Fibroblast of skin of right quadriceps (primary cell): Measurements from ENCODE around the gene COL12A1.

Source experiments
- DNase-seq: peaks from one replicate; pipeline ENCODE4 v3.0.0-alpha.2; 2013

The COL12A1 gene

DNA sequence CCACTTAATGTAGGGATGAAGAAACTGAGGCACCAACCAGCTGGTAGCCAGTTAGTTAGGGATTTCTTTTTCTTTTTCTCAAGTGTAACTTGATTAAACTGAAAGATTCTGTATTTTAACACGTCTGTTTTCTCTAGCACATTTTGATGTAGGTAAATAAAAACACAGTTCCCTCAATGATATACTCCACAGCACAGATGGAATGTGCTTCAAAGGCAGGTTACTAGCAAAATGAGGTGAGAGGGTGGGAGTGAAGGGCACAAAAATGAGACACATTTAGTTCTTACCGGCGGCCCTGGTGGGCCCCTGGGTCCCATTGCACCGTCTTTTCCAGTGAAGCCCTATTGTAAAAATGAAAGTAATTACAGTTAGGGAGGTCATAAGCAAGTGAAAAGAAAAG lies 108.9 kb downstream of the COL12A1 start:
- DNase-seq, result no peak

DNA sequence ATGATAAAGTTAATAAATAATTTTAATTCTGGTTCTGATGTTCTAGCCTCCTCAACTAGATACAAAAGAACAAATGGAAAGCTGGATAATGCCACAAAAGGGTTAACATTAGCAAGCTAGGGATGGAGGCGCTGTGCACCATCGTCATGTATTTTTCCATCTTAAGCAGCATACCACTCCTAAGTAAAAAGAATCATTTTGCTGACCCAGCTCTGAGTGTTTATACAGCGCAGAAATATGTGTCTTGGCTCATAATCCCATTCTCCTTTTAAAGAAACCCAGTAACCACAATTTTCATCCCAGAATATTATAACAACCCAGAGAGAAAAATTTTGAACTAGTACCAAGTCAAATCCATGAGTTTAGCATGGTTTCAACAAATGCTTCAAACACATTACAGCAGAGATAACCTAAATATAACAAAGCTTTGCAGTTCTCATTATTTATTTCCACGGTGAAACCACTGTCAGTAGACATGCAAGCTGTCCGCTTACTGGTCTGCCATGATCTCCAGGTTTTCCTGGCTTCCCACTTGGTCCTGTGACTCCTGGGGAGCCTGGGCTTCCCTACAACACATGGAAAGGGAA lies 111.1 kb downstream of the COL12A1 start:
- peak; percentile 90 for DNase-seq

DNA sequence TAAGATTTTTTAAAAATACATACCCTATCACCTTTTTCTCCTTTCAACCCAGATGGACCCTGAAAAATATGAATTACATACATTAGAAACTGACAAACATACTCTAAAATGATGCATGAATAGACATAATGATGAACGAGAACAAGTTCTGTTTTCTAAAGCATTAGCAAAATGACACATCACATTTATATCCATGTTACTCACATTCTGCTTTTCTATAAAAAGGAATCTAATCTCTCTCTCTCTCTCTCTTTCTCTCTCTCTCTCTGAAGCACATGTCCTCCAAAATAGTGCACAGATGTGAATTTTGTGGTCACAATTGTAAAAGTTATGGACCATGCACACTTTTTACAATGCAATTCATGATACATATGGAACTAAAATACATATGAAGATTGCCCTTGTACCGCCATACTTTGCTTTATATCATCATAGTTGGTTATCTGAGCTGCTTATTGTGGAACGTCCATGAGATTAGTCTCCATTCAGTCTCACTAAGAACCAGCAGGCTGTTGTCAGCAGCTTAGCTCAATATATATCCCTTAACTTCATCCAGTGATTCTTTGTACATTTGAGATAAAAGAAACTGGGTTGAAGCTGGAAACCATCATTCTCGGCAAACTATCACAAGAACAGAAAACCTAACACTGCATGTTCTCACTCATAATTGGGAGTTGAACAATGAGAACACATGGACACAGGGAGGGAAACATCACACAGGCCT lies 114.2 kb downstream of the COL12A1 start:
- peak; percentile 38 for DNase-seq

DNA sequence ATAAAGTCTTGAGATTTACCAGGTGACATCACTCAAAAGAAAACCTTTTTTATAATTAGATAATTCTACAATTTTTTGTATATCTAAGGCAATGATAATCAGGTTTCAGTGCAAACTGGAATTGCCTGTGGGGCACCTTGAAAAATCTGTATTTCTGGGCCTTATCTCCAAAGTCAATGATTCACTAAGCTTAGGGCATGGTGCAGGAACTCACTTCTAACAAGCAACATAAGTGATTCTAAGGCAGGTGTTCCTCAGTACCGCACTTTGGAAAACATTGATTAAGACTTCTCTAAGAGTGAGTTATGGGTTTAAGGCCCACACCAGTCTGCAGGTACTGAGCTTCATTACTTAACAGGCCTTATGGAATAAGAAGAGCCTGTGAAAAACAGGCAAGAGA lies 115.3 kb downstream of the COL12A1 start:
- DNase-seq, result no peak

DNA sequence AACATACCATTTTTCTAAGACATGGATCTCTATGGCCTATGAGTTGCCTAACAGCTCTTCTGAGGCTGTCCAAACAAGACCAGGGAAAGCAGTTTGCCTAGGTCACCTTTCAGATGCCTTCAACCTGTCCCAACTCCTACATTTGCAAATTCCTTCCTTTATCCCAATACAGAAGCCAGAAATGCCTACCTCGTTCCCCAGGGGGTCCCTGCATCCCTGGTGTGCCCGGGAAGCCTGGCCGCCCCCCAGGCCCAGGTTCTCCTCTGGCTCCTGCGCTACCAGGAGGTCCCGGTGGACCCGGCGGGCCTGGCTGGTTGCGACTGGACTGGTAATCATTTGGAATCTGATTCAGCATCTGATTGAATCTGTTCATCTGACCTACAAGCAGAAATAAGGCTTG lies 115.9 kb downstream of the COL12A1 start:
- DNase-seq, result no peak

DNA sequence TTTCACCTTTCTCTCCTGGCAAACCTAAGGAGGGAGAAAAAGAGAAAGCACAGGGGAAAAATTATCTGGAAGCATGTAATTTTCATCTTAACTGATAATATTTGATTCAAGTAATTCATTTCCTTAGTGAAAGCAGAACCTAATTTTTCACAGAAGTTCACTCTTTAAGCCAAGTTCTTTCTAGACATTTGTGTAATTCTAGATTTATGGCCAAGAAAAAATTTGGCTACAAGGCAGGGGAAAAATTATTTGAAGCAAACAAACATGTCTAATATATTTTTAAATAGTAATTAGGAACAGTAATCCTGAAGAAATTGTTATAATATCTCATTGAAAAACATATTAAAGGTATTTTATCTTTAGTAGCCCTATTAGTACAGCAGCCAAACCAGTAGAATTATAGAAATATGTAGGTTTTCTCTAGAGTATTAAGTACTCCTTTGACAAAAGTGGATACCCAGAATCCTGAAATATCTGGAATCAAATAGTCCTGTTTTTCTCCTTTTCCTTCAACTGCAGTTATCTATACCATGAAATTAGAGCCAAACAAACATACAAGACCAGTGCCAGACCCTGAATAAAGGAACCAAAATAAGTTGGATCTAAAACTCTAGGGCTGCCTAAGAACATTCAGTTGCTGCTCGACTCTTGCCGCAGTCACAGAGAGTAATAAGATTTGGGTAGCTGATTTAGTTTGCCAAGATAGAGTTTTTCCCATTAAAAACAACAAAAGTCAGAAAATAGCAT lies 116.5 kb downstream of the COL12A1 start:
- no peak for DNase-seq

DNA sequence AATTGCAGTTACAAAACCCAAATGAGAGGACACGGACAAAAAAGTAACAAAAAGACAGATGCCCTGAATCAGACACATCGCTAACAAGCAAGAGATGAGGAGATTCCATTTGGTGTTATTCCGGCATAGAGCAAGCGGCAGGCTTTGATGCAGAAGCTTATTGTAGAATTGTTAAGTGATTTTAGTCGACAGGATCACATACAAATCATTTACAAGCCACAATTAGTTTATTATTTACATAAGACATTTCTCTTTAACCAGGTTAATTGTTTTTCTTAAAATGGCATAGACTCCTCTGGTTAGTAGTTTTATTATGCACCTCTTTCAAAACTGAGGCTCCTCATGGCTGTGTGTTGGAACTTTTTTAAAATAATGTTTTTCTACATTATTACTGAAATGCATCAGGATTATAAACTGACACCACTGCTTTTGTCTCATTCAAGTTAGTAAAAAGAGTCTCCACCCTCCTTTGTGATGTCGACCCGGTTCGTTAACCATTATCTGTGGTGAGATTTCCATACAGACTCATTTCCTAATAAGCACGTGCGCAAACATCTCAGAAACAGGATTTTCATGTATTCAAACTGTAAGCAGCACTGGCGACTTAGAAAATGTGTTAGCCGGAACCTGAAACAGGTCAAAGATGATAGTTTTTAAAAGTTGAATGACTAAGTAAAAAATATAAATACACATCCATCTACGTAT lies 119.8 kb downstream of the COL12A1 start:
- DNase-seq, result no peak

DNA sequence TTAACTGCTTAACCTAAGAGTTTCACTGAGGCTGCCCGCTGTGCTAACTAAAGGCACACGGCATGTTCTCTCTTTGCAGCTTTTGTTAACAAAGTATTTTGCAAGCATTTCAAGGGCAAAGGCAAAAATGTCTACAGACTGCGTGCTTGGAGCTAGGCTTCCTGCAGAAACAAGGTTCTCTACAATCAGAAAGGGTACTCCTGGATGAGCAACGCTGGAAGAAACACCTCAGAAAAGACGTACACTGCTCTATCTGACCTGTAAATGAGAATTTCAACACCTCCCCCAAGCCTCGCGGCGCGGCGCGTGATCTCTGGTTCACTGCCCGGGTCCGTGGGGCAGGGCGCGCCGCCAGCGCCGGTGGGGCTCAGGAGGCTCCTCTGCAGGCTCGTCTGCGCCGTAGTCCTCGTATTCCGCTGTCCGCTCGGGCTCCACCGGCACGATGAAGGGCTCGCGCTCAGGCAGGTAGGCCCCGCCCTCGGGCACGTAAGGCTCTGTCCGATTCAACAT lies 120.9 kb downstream of the COL12A1 start:
- DNase-seq, result no peak

DNA sequence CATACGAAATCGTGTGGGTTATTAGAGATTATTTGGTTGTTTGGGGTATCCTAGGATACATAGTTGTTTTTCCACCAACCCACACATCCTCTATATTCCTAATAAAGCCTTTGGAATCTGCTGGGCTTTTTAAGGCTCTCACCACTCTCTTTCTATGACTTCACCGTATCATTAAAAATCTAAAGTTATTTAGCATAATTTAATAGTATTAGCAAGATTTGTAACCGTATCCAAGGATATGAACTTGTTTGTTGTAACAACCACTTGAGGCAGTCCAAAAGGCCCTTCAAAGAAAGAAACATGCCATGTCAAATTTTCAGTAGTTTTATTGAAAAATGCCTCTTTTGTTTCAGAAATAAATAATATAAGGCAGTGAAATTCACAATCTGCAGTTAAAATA lies 121.8 kb downstream of the COL12A1 start:
- no peak for DNase-seq

DNA sequence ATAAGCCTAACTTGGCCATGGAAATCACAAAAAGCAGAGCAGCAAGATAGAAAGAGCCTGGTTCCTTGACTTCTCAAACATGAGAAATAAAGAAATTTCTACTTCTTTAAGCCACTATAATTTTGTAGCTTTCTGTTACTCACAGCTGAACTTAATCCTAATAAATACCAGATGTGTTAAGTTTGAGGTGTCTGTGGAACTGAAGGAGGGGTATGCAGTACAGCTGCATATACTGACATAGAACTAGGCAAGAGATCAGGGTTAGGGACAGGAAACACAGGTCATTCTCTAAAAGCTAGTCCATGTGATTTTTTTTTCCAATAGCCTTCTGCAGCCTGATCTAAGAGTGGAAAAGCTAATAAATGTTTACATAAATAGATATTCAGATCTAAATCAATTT lies 123.9 kb downstream of the COL12A1 start:
- DNase-seq, result peak; percentile 59

DNA sequence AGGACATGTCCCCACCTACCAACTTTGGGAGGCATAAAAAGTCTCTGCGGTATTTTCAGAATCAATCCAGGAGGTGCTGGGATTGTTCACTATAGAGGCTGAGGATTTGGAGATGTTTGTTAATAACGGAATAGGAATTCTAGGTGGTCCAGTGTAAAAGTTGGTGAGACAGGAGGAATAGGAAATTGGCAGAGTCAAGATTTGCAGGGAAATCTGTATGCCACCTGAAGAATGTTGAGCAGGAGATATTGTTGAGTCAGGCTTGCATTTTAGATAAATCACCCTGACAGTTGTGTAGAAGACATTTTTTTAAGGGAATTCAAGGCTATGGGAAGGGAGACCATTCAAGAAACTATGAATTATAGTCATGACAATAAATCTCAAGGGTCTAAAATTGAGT lies 124.8 kb downstream of the COL12A1 start:
- no peak for DNase-seq

DNA sequence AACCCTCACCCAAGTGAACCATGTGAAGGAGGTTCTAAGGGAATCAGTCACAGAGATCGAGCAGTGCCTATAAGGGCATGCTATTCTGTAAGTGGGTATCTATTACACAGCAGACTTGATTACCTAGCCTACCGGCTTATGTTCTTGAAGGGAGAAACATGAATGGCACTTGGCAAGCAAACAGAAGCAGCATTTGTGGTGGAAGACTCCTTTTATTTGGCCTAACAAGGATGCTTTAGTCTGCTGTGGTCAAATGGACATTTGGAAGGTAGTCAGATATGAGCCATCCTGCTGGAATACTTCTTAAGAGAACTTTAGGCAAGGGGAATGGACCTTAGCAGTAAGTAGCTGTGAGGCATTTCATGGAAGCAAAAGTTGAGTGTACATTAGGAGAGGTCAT lies 126.3 kb downstream of the COL12A1 start:
- no peak for DNase-seq

DNA sequence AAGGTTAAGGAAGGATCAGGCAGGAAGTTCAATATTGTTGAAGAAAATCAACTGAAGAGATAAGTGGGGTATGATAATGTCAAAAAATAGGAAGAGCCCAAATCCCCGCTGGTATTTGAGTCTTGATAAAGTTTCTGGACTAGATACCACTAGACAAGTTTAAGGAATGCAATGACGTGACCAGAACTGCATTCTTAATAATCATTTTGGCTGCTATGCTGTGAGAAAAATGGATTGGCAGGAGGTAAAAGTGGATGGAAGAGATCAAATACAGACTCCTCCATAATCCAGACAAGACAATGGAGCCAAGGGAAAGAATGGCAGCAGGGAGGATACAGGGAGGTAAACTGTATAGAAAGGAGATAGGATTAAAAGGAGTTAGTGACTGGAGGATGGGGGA lies 128.2 kb downstream of the COL12A1 start:
- peak; percentile 36 for DNase-seq

DNA sequence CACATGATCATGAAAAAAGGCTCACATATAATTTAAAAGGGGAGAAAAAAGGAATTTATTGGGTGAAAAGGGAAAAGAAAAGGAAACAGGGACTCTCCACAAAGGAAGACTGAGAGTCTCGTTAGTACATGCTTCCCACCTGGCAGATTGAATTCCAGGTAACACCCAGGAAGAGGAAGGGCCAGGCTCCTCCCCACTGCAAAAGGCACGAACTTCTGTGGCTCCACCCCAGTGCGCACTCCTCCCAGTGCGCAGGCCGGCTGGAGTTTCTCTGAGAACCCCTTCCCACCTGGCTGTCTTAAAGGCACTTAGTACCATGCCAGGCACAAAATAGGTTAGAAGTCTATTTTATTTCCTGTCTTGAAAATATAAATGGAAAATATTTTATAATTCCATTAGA lies 129.8 kb downstream of the COL12A1 start:
- no peak for DNase-seq

DNA sequence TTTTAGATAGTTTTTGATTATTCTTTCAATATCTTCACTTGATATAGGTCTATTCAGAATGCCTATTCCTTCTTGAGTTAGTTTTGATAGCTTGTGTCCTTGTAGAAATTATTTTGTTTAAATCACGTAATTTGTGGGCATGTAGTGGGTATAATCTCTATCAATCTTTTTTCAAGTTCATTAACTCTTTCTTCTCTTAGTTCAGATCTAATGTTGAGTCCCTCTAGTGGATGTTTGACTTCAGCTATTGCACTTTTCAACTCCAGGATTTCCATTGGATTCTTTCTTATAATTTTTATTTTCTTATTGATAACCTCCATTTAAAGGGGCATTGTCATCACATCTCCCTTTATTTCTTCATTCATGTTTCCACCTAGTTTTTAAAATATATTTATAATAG lies 135.6 kb downstream of the COL12A1 start:
- no peak for DNase-seq

DNA sequence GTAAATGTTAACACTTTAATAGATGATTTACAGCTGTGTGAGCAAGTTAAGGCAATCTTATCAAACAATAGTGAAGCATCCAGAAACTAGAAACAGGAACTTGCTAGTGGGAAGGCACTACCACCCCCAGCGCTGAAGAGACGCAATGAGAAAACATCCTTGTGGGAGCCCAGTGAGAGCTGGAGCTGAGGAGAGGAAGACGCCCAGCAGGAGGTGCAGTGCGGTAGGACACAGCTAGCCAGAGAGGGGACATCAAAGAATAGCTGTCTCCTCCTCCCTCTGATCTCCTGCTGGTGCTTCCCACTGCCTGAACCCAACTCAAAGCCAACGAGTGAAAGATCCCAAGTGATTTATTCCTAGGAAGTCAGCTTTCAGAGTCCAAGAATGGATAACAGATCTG lies 140.3 kb downstream of the COL12A1 start:
- DNase-seq, result peak; percentile 77

DNA sequence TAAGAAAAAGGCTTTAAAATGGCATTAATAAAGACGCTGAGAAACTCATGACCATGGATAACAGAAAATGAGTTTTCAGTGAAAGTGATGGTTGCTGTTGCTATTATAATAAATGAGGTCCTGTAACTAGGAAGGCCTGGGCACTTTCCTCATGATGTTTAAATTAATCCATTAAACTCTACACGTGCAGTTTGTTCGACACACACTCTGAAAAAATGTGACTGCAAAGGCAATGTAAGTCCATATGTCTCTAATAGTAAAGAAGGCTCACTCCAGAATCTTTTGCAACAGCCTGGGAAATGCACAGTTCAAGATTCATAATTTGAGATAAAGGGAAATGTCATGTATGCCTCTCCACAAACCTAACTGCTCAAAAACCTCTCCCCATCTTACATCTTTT lies 153.4 kb downstream of the COL12A1 start:
- peak; percentile 60 for DNase-seq

DNA sequence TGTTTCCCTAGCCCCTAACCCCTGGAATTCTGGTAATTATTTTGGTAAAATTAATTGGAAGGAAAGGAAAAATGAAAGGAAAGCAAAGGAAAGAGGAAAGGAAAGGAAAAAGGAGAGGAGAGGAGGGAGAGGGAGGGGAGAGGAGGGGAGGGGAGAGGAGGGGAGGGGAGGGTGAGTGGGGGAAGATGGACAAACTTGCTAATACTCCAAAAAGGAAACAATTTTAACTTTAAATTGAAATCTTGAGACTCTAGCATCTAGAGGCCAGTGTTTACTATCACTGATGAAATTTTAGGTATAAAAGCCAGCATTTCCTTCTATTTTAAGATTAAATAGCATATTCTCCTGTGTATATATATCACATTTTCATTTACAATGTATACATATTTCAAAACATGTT lies 156.5 kb downstream of the COL12A1 start:
- DNase-seq, result no peak

DNA sequence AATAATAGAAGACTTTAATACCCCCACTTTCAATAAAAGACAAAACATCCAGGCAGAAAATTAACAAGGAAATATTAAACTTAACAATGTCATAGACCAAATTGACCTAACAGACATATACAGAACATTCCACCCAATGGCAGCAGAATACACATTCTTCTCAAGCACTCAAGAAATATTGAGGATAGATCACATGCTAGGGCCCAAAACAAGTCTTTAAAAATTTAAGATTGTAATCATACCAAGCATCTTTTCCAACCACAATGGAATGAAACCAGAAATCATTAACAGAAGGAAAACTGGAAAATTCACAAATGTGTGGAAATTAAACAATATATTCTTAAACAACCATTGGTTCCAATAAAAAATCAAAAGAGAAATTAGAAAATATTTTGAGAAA lies 161.0 kb downstream of the COL12A1 start:
- peak; percentile 46 for DNase-seq

DNA sequence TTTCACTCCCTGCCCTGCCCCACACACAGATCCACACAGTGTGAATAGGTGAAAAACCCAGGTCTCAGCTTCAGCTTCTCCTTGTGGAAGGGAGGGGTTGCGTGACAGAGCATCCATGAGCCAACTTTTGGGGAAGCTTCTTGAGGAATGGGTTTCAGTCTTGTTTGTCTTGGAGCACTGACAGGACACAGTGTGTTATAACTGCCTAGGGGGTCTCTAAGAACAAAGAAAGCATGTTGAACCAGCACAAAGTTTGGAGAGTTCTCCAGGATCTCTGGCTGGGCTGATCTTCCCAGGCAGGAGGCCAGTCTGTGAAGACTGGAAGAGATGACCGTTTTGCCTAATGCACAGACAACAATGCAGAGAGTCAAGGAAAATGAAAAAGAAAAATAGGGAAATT lies 164.5 kb downstream of the COL12A1 start:
- DNase-seq, result no peak
